Karpas-422 (cell line): ENCODE measurements around the gene PIGT. TPM values are rescaled to one million over a fixed set of nuclear protein-coding genes. Genes with fewer than 3 reads are reported as not detected.
"Not testable (repeated sequence)": the region's sequence is repeated elsewhere in the genome, so short reads cannot be mapped to it uniquely, and the experiment has no call there.

Source experiments
- DNase-seq: peaks from one replicate; pipeline ENCODE4 v3.0.0-alpha.2; 2015
- H2AFZ ChIP-seq: fragments of 200-600 bp; sonication (generic); 2 replicates; pipeline ENCODE4 v1.6.1; 2014; ENCODE audit warnings: antibody characterized with exemption, low read length, mixed read lengths
- H3K27ac ChIP-seq: fragments of 200-600 bp; sonication (generic); 2 replicates; pipeline ENCODE4 v1.5.1; 2014; ENCODE audit warnings: mild to moderate bottlenecking, low read length, moderate library complexity
- H3K27me3 ChIP-seq: fragments of 200-600 bp; sonication (generic); 2 replicates; pipeline ENCODE4 v1.6.1; 2014; ENCODE audit warnings: low read length, mixed read lengths
- H3K36me3 ChIP-seq: fragments of 200-600 bp; sonication (generic); 2 replicates; pipeline ENCODE4 v1.6.1; 2014; ENCODE audit warnings: low read length, mixed read lengths; ENCODE audit not compliant: insufficient read depth
- H3K4me1 ChIP-seq: fragments of 200-600 bp; sonication (generic); 2 replicates; pipeline ENCODE4 v1.6.1; 2014; ENCODE audit warnings: mild to moderate bottlenecking, low read length, mixed read lengths
- H3K4me2 ChIP-seq: fragments of 200-600 bp; sonication (generic); 2 replicates; pipeline ENCODE4 v1.6.1; 2014; ENCODE audit warnings: low read length, low read depth, mild to moderate bottlenecking; ENCODE audit not compliant: poor library complexity, severe bottlenecking
- H3K4me3 ChIP-seq: fragments of 200-600 bp; sonication (generic); 2 replicates; pipeline ENCODE4 v1.5.1; 2014; ENCODE audit warnings: mild to moderate bottlenecking, antibody characterized with exemption, low read length, mixed read lengths
- H3K79me2 ChIP-seq: fragments of 200-600 bp; sonication (generic); 2 replicates; pipeline ENCODE4 v1.6.1; 2014; ENCODE audit warnings: mild to moderate bottlenecking, low read length, mixed read lengths
- H3K9ac ChIP-seq: fragments of 200-600 bp; sonication (generic); 2 replicates; pipeline ENCODE4 v1.6.0; 2014; ENCODE audit warnings: low read length
- H3K9me2 ChIP-seq: fragments of 200-600 bp; sonication (generic), shearing (Covaris generic); replicated peaks from 2 replicates; pipeline ENCODE4 v1.6.0; 2014; ENCODE audit warnings: mild to moderate bottlenecking, low read length, moderate library complexity; ENCODE audit not compliant: insufficient read depth
- H3K9me3 ChIP-seq: fragments of 300-700, 200-600 bp; sonication (generic); 2 replicates; pipeline ENCODE4 v1.6.1; 2014; ENCODE audit warnings: low read length, mixed read lengths
- H4K20me1 ChIP-seq: fragments of 200-600 bp; sonication (generic); 2 replicates; pipeline ENCODE4 v1.6.1; 2014; ENCODE audit warnings: mild to moderate bottlenecking, antibody characterized with exemption, low read length, low read depth; ENCODE audit not compliant: insufficient read depth
- small RNA-seq: library from RNA; depleted of rRNA; stranded (forward); fragments of <200 nt; gene quantifications from one replicate; pipeline ENCODE3, GENCODE V24; 2014
- total RNA-seq: library from RNA; depleted of rRNA; stranded (reverse); fragments of >200 nt; shearing (Covaris generic); gene quantifications from 2 replicates; pipeline ENCODE4 v1.2.3, GENCODE V29; 2014; ENCODE audit warnings: low replicate concordance; rRNA removed

Gene PIGT
- total RNA-seq, 1 experiment from 2014 or later = 80.1 TPM

DNA sequence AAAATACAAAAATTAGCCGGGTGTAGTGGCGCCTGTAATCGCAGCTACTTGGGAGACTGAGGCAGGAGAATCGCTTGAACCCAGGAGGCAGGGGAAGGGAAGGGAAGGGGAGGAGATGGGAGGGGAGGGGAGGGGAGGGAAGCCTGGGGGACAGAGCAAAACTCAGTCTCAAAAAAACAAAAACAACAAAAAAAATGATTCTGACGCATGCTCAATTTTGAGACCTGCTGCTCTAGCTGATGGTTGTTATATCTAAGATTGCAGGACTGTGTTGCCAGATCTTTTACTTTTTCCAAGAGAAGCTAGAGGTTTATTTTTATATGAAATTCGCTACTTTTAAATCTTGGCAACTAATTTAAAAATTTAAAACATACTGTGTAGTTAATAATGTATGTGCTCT lies 51.2 kb downstream of the PIGT start:
- no peak for DNase-seq
- H3K27ac ChIP-seq = no peak overlapping the region
- no peaks in the 10 kb centered on the region for H3K9me2 ChIP-seq
- H3K9ac ChIP-seq = no peak overlapping the region
- H3K4me2 ChIP-seq = no peak overlapping the region
- no peaks in the 10 kb centered on the region for H3K79me2 ChIP-seq
- H4K20me1 ChIP-seq = no peaks in the 10 kb centered on the region
- no peaks in the 10 kb centered on the region for H3K9me3 ChIP-seq
- no peak overlapping the region for H2AFZ ChIP-seq
- H3K27me3 ChIP-seq = 0 out of 2 replicates have a peak, but pooled peaks cover 2% of the 10 kb centered on the region
- no peaks in the 10 kb centered on the region for H3K36me3 ChIP-seq
- H3K4me3 ChIP-seq = no peak overlapping the region
- no peaks in the 10 kb centered on the region for H3K4me1 ChIP-seq

DNA sequence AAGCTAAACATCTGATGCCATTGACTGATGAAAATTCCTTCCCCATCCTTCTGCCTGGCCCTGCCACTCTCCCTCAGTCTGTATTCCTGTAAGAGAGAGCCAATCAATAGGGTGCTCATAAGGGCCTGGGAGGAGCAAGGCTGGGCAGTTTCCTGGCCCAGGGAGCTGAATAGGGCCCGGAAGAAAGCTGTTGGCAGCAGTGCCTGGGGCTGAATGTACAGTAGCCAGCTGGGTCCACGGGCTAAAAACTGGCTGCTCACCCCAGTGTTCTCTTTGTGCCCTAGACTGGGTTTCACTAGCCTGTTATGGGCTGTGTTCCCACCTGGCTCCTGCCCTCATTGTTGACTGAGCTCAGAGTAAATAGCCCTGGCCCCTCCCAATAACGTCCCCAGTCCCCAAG lies 51.9 kb downstream of the PIGT start:
- Histone ChIP-seq H3K9me3 (no peaks in the 10 kb centered on the region), H3K27me3 (0 out of 2 replicates have a peak, but pooled peaks cover 2% of the 10 kb centered on the region), H3K4me2 (no peak overlapping the region), H4K20me1 (no peaks in the 10 kb centered on the region), H3K36me3 (no peaks in the 10 kb centered on the region), H2AFZ (no peak overlapping the region), H3K27ac (no peak overlapping the region), H3K4me3 (no peak overlapping the region), H3K9ac (no peak overlapping the region), H3K79me2 (no peaks in the 10 kb centered on the region), H3K4me1 (no peaks in the 10 kb centered on the region), H3K9me2 (no peaks in the 10 kb centered on the region)
- no peak for DNase-seq

DNA sequence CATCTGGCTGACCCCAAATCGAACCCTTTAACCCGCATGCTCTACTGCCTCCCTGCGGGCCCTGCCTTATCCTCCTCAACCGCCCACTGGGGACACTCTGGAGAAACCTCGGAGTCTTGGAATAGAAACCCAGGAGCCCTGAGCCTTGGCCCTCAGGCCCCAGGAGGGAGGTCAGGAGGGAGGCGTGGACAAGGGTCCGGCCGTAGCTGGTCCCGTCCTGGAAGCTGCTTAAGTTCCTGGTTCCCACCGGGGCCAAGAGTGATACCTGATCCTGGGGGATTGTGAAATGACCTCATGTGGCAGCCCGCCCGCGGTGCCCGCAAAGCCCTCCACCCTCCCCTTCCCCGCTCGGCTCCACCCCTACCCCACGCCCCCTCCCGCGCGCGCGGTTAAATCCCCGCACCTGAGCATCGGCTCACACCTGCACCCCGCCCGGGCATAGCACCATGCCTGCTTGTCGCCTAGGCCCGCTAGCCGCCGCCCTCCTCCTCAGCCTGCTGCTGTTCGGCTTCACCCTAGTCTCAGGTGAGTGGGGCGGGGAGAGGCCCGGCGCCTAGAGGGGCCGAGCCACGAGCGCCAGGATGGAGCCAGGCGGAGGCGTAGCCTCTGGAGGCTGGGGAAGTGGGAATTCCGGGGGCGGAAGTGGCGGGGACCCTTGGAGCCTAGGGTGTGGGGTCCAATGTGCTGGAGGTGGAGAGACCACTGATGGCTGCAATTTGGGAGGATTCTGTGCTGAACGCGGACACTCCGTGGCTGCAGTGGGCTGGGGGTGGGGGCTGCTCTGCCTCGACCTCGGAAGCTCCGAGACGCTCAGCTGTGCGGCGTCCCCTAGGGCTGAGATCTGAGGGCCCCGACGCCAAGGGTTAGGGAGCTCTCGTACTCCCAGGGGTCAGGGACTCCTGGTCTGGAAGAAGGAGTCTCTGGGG lies 53.7 kb downstream of the PIGT start, which contains the start of gene WFDC2:
Gene WFDC2, plus strand, starts transcription at position 418 of the 926 bp plus-strand sequence. Its CDS starts 29 bp downstream, at position 447.
- H4K20me1 ChIP-seq = no peaks in the 10 kb centered on the region
- H3K9me3 ChIP-seq = no peaks in the 10 kb centered on the region
- no peak within 1 kb of the TSS for H2AFZ ChIP-seq
- H3K27me3 ChIP-seq = no peaks in the 10 kb centered on the region
- H3K4me1 ChIP-seq = no peaks in the 10 kb centered on the region
- no peaks in the 10 kb centered on the region for H3K36me3 ChIP-seq
- no peak within 1 kb of the TSS for H3K9ac ChIP-seq
- DNase-seq = no peak
- H3K27ac ChIP-seq = no peak within 1 kb of the TSS
- peak within 1 kb of the TSS; percentile 31 for H3K4me2 ChIP-seq
- H3K79me2 ChIP-seq = no peaks in the 10 kb centered on the region
- H3K4me3 ChIP-seq = no peak within 1 kb of the TSS
- no peaks in the 10 kb centered on the region for H3K9me2 ChIP-seq

DNA sequence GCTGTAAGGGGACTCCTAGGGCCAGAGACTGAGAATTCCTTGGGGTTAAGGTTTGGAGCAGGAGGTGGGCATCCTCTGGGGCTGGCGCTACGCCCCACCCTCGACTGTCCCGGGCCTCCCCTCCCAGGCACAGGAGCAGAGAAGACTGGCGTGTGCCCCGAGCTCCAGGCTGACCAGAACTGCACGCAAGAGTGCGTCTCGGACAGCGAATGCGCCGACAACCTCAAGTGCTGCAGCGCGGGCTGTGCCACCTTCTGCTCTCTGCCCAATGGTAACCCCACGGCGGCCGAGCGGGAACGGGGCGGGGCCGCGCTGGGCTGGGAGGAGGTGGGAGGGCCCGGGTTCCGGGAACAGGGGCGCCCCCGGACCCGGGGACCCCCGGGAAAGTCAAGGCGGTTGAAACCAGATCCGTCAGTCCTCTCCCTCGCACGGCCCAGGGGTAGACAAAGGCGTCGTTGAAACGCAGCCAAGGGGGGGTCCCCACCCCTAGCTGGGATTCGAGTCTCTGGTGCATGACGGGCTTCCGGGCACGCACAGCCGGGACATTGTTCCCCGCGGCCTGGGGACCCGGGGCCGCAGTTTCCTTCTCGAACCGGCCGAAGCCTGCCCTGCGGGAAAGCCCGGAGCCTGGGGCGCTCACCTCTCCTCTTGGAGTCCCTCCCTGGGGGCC lies 54.5 kb downstream of the PIGT start:
- Histone ChIP-seq H2AFZ (no peak overlapping the region), H3K9me2 (no peaks in the 10 kb centered on the region), H3K27me3 (no peaks in the 10 kb centered on the region), H3K4me3 (no peak overlapping the region), H3K9ac (no peak overlapping the region), H4K20me1 (no peaks in the 10 kb centered on the region), H3K79me2 (no peaks in the 10 kb centered on the region), H3K9me3 (no peaks in the 10 kb centered on the region), H3K4me2 (peak overlapping the region; percentile 31), H3K27ac (no peak overlapping the region), H3K4me1 (no peaks in the 10 kb centered on the region), H3K36me3 (no peaks in the 10 kb centered on the region)
- no peak for DNase-seq

DNA sequence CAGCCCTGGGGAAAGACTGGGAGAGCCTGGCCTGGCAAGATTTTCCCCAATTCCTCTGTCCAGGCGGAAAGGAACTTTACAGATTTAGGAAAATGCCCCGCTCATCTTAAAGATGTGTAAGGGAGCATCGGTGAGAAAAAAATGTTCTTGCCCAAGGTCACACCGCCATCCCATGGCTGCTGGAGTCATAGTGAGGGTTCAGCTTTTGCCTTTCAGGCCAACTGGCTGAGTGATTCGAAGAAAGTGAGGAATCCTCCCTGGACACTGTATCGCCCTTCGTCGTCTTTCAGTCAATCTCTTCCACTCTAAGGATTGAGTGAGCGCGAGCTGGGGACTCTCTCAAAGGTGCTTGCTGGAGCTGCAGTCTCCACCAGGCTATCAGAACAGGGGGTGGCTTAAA lies 55.0 kb downstream of the PIGT start:
- Histone ChIP-seq H3K9me2 (no peaks in the 10 kb centered on the region), H3K4me2 (peak overlapping the region; percentile 31), H3K4me1 (no peaks in the 10 kb centered on the region), H3K4me3 (no peak overlapping the region), H3K79me2 (no peaks in the 10 kb centered on the region), H3K27ac (no peak overlapping the region), H3K27me3 (no peaks in the 10 kb centered on the region), H3K36me3 (no peaks in the 10 kb centered on the region), H3K9me3 (no peaks in the 10 kb centered on the region), H2AFZ (no peak overlapping the region), H4K20me1 (no peaks in the 10 kb centered on the region), H3K9ac (no peak overlapping the region)
- no peak for DNase-seq

DNA sequence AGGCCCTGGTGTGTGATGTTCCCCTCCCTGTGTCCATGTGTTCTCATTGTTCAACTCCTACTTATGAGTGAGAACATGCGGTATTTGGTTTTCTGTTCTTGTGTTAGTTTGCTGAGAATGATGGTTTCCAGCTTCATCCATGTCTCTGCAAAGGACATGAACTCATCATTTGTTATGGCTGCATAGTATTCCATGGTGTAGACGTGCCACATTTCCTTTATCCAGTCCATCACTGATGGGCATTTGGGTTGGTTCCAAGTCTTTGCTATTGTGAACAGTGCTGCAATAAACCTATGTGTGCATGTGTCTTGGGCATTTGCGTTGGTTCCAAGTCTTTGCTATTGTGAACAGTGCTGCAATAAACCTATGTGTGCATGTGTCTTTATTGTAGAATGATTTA lies 56.3 kb downstream of the PIGT start:
- not testable (repeated sequence) for H4K20me1 ChIP-seq, H3K9ac ChIP-seq

More for the DNA sequence above, 56.3 kb downstream of the PIGT start:
- not testable (repeated sequence) for H2AFZ ChIP-seq, H3K4me2 ChIP-seq, H3K79me2 ChIP-seq, H3K36me3 ChIP-seq, H3K27ac ChIP-seq, H3K27me3 ChIP-seq, DNase-seq, H3K4me3 ChIP-seq, H3K9me2 ChIP-seq, H3K4me1 ChIP-seq, H3K9me3 ChIP-seq

Small RNA genes lying within 50 kb of the gene (small RNA-seq; reads per million reads assigned to genes)
- not detected for gene MIR6812

Other genes with a start within 250 kb of the PIGT start
- gene PI3, start 241.2 kb upstream of the PIGT start, total RNA-seq = not detected in 2 replicates
- gene SEMG1, start 209.1 kb upstream of the PIGT start, total RNA-seq = not detected in 2 replicates
- not detected in 2 replicates for gene SEMG2, start 194.8 kb upstream of the PIGT start, total RNA-seq
- not detected in 2 replicates for gene SLPI, start 161.6 kb upstream of the PIGT start, total RNA-seq
- not detected in 2 replicates for gene RBPJL, start 109.3 kb upstream of the PIGT start, total RNA-seq
- gene MATN4, start 107.8 kb upstream of the PIGT start, total RNA-seq = not detected in 2 replicates
- gene SDC4, start 67.7 kb upstream of the PIGT start, total RNA-seq = not detected in 2 replicates
- gene SYS1, start 53.0 kb upstream of the PIGT start, total RNA-seq = 18.6 and 34.5 TPM in 2 replicates
- gene TP53TG5, start 37.8 kb upstream of the PIGT start, total RNA-seq = not detected in 2 replicates
- 0.22 TPM in 1 of 2 replicates, not detected in the other for gene DBNDD2, start 7.9 kb upstream of the PIGT start, total RNA-seq
- gene WFDC2, start 53.6 kb downstream of the PIGT start, total RNA-seq = not detected in 2 replicates
- gene SPINT3, start 99.5 kb downstream of the PIGT start, total RNA-seq = not detected in 2 replicates
- not detected in 2 replicates for gene WFDC6, start 123.3 kb downstream of the PIGT start, total RNA-seq
- not detected in 2 replicates for gene EPPIN, start 131.3 kb downstream of the PIGT start, total RNA-seq
- gene WFDC8, start 163.1 kb downstream of the PIGT start, total RNA-seq = not detected in 2 replicates
- gene WFDC10A, start 213.6 kb downstream of the PIGT start, total RNA-seq = not detected in 2 replicates
- not detected in 2 replicates for gene WFDC9, start 215.1 kb downstream of the PIGT start, total RNA-seq